NCI-H146 treated with DMSO at 0.1 percent for 48 hours (cell line): Measurements from ENCODE around the gene NCKAP5L.
"Not testable (repeated sequence)": the region's sequence is repeated elsewhere in the genome, so short reads cannot be mapped to it uniquely, and the experiment has no call there.

Experiments
- DNase-seq: peaks from one replicate; lab custom pipeline; 2025; ENCODE audit not compliant: unreplicated experiment; lab: John Stamatoyannopoulos, UW

NCKAP5L gene

GRCh38 chr12:49783917-49784676 lies 44.1 kb downstream of the NCKAP5L start:
- no peak for DNase-seq

GRCh38 chr12:49780914-49781313 lies 47.3 kb downstream of the NCKAP5L start:
- not testable (repeated sequence) for DNase-seq

GRCh38 chr12:49779581-49779980 lies 48.6 kb downstream of the NCKAP5L start:
- no peak for DNase-seq

- DNase-seq, result peak; percentile 40
These were observed 50.1 kb downstream of the NCKAP5L start for GRCh38 chr12:49777800-49778748.

- no peak for DNase-seq
These were observed 50.9 kb downstream of the NCKAP5L start for GRCh38 chr12:49777341-49777740.

- DNase-seq, result no peak
These were observed 51.4 kb downstream of the NCKAP5L start for GRCh38 chr12:49776858-49777257.

GRCh38 chr12:49776413-49776812 lies 51.8 kb downstream of the NCKAP5L start:
- peak; percentile 65 for DNase-seq

- DNase-seq, result not testable (repeated sequence)
These were observed 55.1 kb downstream of the NCKAP5L start for GRCh38 chr12:49773102-49773501.

- no peak for DNase-seq
These were observed 60.9 kb downstream of the NCKAP5L start for GRCh38 chr12:49767333-49767732.

GRCh38 chr12:49766115-49766455 lies 62.1 kb downstream of the NCKAP5L start:
- no peak for DNase-seq

GRCh38 chr12:49764126-49764525 lies 64.1 kb downstream of the NCKAP5L start:
- no peak for DNase-seq

GRCh38 chr12:49763006-49763591 lies 65.1 kb downstream of the NCKAP5L start:
- no peak for DNase-seq

GRCh38 chr12:49762468-49762847 lies 65.8 kb downstream of the NCKAP5L start:
- DNase-seq, result no peak

GRCh38 chr12:49761677-49762467 lies 66.3 kb downstream of the NCKAP5L start:
- no peak for DNase-seq

- DNase-seq, result no peak
These were observed 77.2 kb downstream of the NCKAP5L start for GRCh38 chr12:49750996-49751393.

GRCh38 chr12:49750027-49750995 lies 77.9 kb downstream of the NCKAP5L start:
- no peak for DNase-seq

GRCh38 chr12:49748800-49749199 lies 79.4 kb downstream of the NCKAP5L start:
- DNase-seq, result no peak

- no peak for DNase-seq
These were observed 79.9 kb downstream of the NCKAP5L start for GRCh38 chr12:49748306-49748705.

GRCh38 chr12:49744363-49744885 lies 83.8 kb downstream of the NCKAP5L start:
- DNase-seq, result no peak
